ENCODE data around the gene NPFF. TPM values are rescaled to one million over a fixed set of nuclear protein-coding genes. Genes with fewer than 3 reads are reported as not detected.
A peak's percentile ranks its signal among the peaks of the same experiment; 100 is the strongest.
"Not testable (repeated sequence)": the region's sequence is repeated elsewhere in the genome, so short reads cannot be mapped to it uniquely, and the experiment has no call there.

NPFF gene
- total RNA-seq (not detected), polyA plus RNA-seq (ENCODE audit: insufficient read length in 6 of 6) (1 to 10 TPM in 2 of 6 donors, under 1 TPM in 3, not detected in 1; 0.65 to 1.1 (median 0.94) TPM)
- long read RNA-seq, donor 1: 0 reads
- long read RNA-seq, donor 2: 0 reads
- long read RNA-seq, donor 3: 0 reads
- long read RNA-seq, donor 4: 0 reads
- long read RNA-seq, donor 5, partial matches to known transcripts: 0 of 1 reads
- long read RNA-seq, donor 5, other reads (novel, unspliced or antisense): 0 of 1 reads
- long read RNA-seq, donor 6: 0 reads
- long read RNA-seq, donor 7: 0 reads
- long read RNA-seq, donor 8: 0 reads
- long read RNA-seq, donor 9: 0 reads
- long read RNA-seq, donor 10: 0 reads
- long read RNA-seq, donor 11, transcript NPFF-201 (3 exons, 592 nt): major isoform, 8 of 8 reads
- long read RNA-seq, donor 11, partial matches to known transcripts: 0 of 8 reads
- long read RNA-seq, donor 11, other reads (novel, unspliced or antisense): 0 of 8 reads
- long read RNA-seq, donor 12: 0 reads

DNA sequence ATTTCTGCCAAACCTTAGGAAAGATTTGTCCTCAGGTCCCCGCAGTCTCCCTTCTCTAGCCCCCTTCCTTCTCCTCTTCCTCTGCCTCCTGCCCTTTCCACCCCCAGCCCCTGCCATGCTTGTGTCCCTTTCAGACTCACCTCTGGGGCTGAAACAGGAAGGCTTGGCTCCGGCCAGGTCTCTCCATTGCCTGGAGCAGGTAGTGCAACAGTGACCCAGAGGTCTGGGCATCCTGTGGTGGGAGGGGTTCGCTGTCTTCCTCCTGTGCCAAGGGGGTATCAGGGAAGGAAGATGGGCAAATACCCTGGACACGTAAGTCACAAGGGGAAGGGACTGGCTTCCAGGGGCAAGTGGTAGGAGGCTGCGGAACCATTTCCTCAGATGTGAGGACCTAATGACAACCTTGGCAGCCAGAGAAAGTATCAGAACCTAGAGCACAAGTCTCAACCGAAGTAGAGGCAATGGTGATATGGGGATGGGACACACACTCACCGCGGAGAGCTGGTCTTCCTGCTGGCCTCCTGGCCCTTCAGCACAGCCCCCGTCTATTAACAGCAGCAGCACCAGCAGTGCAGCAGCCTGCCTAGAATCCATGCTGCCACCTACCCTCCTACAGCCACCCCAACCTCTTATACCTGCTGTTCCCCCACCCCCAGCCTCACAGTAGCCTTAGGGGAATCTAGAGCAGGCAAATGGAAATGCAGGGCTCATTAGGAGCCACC is at the start of gene NPFF:
Gene NPFF, minus strand, starts transcription at position 604 of the 722 bp plus-strand sequence. Its CDS starts 10 bp downstream, at position 594.
- intact Hi-C loops (cut with DNase I): loop anchor here in 1 of 2 donors (10.0 kb wide), 1 partner anchor 182 kb away; the partner anchor contains the start of gene AAAS
- H3K27ac ChIP-seq: peak within 1 kb of the TSS in 1 of 2 donors; percentile 18
- no peaks in the 10 kb centered on the region for H3K27me3 ChIP-seq
- peaks cover 0 to 65% of the 10 kb centered on the region in 2 donors for H3K36me3 ChIP-seq
- ATAC-seq: no peak
- DNase-seq: no peak
- H3K4me3 ChIP-seq: no peak within 1 kb of the TSS
- H3K4me1 ChIP-seq: peaks cover 14 to 29% of the 10 kb centered on the region in 2 donors
- H3K9me3 ChIP-seq: no peaks in the 10 kb centered on the region
- TF ChIP-seq, protein P1, sequence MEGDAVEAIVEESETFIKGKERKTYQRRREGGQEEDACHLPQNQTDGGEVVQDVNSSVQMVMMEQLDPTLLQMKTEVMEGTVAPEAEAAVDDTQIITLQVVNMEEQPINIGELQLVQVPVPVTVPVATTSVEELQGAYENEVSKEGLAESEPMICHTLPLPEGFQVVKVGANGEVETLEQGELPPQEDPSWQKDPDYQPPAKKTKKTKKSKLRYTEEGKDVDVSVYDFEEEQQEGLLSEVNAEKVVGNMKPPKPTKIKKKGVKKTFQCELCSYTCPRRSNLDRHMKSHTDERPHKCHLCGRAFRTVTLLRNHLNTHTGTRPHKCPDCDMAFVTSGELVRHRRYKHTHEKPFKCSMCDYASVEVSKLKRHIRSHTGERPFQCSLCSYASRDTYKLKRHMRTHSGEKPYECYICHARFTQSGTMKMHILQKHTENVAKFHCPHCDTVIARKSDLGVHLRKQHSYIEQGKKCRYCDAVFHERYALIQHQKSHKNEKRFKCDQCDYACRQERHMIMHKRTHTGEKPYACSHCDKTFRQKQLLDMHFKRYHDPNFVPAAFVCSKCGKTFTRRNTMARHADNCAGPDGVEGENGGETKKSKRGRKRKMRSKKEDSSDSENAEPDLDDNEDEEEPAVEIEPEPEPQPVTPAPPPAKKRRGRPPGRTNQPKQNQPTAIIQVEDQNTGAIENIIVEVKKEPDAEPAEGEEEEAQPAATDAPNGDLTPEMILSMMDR (IDR thresholded peaks at IDR 0.05): no peak

GRCh38 chr12:53552361-53553327 is 45.4 kb upstream of the NPFF start:
- ATAC-seq (no peak), DNase-seq (no peak)
- no peaks in the 10 kb centered on the region for H3K9me3 ChIP-seq
- H3K27me3 ChIP-seq: no peaks in the 10 kb centered on the region
- H3K36me3 ChIP-seq: peaks cover 0 to 53% of the 10 kb centered on the region in 2 donors
- H3K4me3 ChIP-seq: no peak overlapping the region
- no peak overlapping the region for H3K27ac ChIP-seq
- TF ChIP-seq, protein P1 (IDR thresholded peaks at IDR 0.05): no peak
- intact Hi-C loops (cut with DNase I): no loop called here
- H3K4me1 ChIP-seq: no peaks in the 10 kb centered on the region

- intact Hi-C loops (cut with DNase I): no loop called here
- DNase-seq (no peak), ATAC-seq (no peak)
- no peaks in the 10 kb centered on the region for H3K27me3 ChIP-seq
- TF ChIP-seq, protein P1 (IDR thresholded peaks at IDR 0.05): no peak
- no peak overlapping the region for H3K4me3 ChIP-seq
- H3K9me3 ChIP-seq: no peaks in the 10 kb centered on the region
- no peak overlapping the region for H3K27ac ChIP-seq
- H3K36me3 ChIP-seq: peaks cover 0 to 58% of the 10 kb centered on the region in 2 donors
- H3K4me1 ChIP-seq: no peaks in the 10 kb centered on the region
Measured at GRCh38 chr12:53551889-53552291, 44.6 kb upstream of the NPFF start.

DNA sequence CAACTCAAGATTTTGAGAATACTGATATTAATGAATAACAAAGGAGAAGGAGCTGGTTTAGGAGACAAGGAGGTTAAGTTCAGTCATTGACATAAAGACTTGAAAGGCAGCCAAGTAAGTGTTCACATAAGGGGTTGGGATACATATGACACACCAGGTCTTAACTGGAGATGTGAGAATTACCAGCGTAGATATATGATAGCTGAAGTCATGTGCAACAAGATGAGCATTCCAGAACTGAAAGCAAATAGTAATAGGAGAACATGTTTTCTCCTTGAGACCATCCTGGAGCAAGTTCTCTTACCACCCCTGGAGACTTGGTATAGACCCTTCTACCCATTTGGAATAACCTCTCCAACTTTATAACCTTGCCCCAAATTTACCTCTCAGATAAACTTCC is 43.3 kb upstream of the NPFF start:
- intact Hi-C loops (cut with DNase I): no loop called here
- H3K9me3 ChIP-seq: no peaks in the 10 kb centered on the region
- no peaks in the 10 kb centered on the region for H3K4me1 ChIP-seq
- no peak overlapping the region for H3K27ac ChIP-seq
- peaks cover 0 to 66% of the 10 kb centered on the region in 2 donors for H3K36me3 ChIP-seq
- DNase-seq (no peak), ATAC-seq (no peak)
- no peaks in the 10 kb centered on the region for H3K27me3 ChIP-seq
- H3K4me3 ChIP-seq: no peak overlapping the region
- TF ChIP-seq, protein P1 (IDR thresholded peaks at IDR 0.05): no peak

GRCh38 chr12:53550131-53550530 is 42.8 kb upstream of the NPFF start:
- H3K9me3 ChIP-seq; intact Hi-C loops (cut with DNase I); H3K4me3 ChIP-seq; H3K27me3 ChIP-seq; H3K27ac ChIP-seq; DNase-seq; ATAC-seq; H3K4me1 ChIP-seq: not testable (repeated sequence)
- peaks cover 0 to 67% of the 10 kb centered on the region in 2 donors for H3K36me3 ChIP-seq

DNA sequence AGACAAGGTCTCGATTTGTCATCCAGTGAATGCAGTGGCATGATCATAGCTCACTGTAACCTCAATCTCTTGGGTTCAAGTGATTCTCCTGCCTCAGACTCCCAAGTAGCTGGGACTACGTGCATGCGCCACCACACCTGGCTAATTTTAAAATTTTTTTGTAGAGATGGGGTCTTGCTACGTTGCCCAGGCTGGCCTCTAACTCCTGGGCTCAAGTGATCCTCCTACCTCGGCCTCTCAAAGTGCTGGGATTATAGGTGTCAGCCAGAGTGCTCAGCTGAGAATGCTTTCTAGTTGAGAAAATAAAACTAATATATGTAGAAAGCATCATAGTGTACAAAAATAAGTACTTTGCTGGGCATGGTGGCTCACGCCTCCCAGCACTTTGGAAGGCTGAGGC is 41.1 kb upstream of the NPFF start:
- intact Hi-C loops (cut with DNase I); H3K27me3 ChIP-seq; DNase-seq; H3K4me3 ChIP-seq; H3K9me3 ChIP-seq; H3K27ac ChIP-seq; ATAC-seq: not testable (repeated sequence)
- peaks cover 0 to 18% of the 10 kb centered on the region in 2 donors for H3K4me1 ChIP-seq
- peaks cover 0 to 67% of the 10 kb centered on the region in 2 donors for H3K36me3 ChIP-seq
